NOMO-1 (cell line): ENCODE measurements around the gene MPST.
A peak's percentile ranks its signal among the peaks of the same experiment; 100 is the strongest.

Experiments used
- DNase-seq, 2 experiments: peaks; one replicate each; lab custom pipeline; 2025; ENCODE audit not compliant: unreplicated experiment in 2 of 2; lab: John Stamatoyannopoulos, UW

MPST gene

GRCh38 chr22:37021710-37022482, 2.4 kb downstream of the MPST start:
- peak in 1 of 2 experiments; percentile 30 for DNase-seq

GRCh38 chr22:37022483-37023337, 3.2 kb downstream of the MPST start:
- no peak for DNase-seq

- no peak for DNase-seq
Observed at GRCh38 chr22:37023743-37024338, 4.3 kb downstream of the MPST start.

- no peak for DNase-seq
Observed at GRCh38 chr22:37024339-37025157, 5.0 kb downstream of the MPST start.

- DNase-seq, result no peak
Observed at GRCh38 chr22:37025500-37026070, 6.0 kb downstream of the MPST start.

- DNase-seq, result no peak
Observed at GRCh38 chr22:37026325-37026724, 6.8 kb downstream of the MPST start.

- DNase-seq, result no peak
Observed at GRCh38 chr22:37027556-37027955, 8.0 kb downstream of the MPST start.

- DNase-seq, result no peak
Observed at GRCh38 chr22:37028692-37029674, 9.4 kb downstream of the MPST start.

GRCh38 chr22:37030560-37031281, 11.2 kb downstream of the MPST start:
- no peak for DNase-seq

GRCh38 chr22:37032134-37032534, 12.6 kb downstream of the MPST start:
- DNase-seq, result no peak

- DNase-seq, result peak; percentile 89 to 93
Observed at GRCh38 chr22:37032535-37033460, 13.3 kb downstream of the MPST start.

GRCh38 chr22:37033605-37034430, 14.3 kb downstream of the MPST start:
- DNase-seq, result no peak

GRCh38 chr22:37036655-37037377, 17.3 kb downstream of the MPST start:
- no peak for DNase-seq

- no peak for DNase-seq
Observed at GRCh38 chr22:37037669-37038068, 18.1 kb downstream of the MPST start.

- no peak for DNase-seq
Observed at GRCh38 chr22:37039466-37039865, 19.9 kb downstream of the MPST start.
